ENCODE results near the gene ALG13.

ALG13 gene

DNA sequence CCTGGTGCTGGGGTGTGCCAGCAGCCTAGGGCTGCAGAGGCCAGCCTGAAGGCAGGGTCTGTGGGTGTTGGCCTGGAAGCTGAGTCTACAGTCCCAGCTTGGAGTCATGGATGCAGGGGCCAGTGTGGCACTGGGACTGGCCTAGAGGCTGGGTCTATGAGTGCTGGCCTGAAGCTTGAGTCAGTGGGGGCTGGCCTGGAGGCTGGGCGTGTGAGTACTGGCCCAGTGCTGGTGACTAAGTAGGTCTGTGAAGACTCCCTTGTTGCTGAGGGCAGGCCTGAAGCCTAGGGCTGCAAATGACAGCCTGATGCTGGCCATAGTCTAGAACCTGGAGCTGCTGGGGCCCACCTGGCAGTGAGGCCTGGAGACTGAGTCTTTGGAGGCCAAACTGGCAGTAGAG lies 31.3 kb upstream of the ALG13 start:
- DNase-seq (ENCODE audit: insufficient read length, low spot score), result no peak
- no peak for FAIRE-seq
- TF ChIP-seq, protein P1, sequence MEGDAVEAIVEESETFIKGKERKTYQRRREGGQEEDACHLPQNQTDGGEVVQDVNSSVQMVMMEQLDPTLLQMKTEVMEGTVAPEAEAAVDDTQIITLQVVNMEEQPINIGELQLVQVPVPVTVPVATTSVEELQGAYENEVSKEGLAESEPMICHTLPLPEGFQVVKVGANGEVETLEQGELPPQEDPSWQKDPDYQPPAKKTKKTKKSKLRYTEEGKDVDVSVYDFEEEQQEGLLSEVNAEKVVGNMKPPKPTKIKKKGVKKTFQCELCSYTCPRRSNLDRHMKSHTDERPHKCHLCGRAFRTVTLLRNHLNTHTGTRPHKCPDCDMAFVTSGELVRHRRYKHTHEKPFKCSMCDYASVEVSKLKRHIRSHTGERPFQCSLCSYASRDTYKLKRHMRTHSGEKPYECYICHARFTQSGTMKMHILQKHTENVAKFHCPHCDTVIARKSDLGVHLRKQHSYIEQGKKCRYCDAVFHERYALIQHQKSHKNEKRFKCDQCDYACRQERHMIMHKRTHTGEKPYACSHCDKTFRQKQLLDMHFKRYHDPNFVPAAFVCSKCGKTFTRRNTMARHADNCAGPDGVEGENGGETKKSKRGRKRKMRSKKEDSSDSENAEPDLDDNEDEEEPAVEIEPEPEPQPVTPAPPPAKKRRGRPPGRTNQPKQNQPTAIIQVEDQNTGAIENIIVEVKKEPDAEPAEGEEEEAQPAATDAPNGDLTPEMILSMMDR (IDR thresholded peaks at IDR 0.05; ENCODE audit: insufficient read depth, missing control alignments), result no peak

DNA sequence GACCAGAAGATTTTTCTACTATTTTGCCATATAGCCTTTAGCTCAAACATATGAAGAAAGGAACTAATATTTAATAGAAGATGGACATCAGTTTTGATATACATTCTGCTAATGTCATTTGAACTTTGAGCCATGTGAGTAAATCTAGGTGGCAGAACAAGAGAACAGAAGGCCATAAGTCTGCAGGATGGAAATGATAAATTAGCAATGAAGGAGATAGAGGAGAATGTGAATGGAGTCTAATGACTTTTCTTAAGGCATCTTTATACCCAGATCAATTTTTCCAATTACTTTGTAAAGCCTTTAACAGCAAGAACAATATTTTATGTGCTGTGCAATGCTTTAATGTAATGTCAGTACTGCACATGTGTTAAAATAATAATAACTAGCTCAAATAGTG lies 30.1 kb upstream of the ALG13 start:
- DNase-seq (ENCODE audit: insufficient read length, low spot score), result no peak
- TF ChIP-seq, protein P1 (IDR thresholded peaks at IDR 0.05; ENCODE audit: insufficient read depth, missing control alignments), result no peak

DNA sequence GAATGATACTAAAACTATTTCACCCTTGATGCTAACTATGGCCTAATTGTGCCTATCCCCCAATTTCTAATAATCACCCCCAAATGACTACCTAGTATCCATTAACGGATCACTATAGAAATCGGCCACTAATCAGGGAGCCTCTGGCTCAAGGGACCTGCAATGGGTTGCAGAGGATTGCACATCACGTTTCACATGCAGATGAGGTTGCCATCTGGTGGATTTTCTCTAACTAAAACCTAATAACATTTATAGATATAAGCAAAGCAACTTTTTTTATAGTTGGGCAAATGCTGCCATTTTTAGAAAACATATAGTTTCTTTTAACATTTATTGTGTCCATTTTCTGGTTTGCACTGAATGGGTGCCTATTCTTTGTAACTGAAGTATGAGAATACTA lies 28.3 kb upstream of the ALG13 start:
- no peak for DNase-seq (ENCODE audit: insufficient read length, low spot score)
- TF ChIP-seq, protein P1 (IDR thresholded peaks at IDR 0.05; ENCODE audit: insufficient read depth, missing control alignments), result peak; percentile 10
- no peak for FAIRE-seq

More for the DNA sequence above, 30.1 kb upstream of the ALG13 start:
- FAIRE-seq, result no peak

DNA sequence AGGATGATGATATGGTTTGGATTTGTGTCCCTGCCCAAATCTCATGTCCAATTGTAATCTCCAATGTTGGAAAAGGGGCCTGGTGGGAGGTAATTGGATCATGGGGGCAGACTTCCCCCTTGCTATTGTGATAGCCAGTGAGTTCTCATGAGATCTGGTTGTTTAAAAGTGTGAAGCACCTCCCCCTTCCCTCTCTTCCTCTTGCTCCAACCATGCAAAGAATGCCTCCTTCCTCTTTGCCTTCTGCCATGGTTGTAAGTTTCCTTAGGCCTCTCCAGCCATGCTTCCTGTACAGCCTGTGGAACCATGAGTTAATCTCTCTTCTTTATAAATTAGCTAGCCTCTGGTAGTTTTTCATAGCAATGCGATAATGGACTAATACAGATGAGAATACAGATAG lies 19.7 kb upstream of the ALG13 start:
- DNase-seq (ENCODE audit: insufficient read length, low spot score) (no peak), FAIRE-seq (no peak)
- TF ChIP-seq, protein P1 (IDR thresholded peaks at IDR 0.05; ENCODE audit: insufficient read depth, missing control alignments), result no peak

DNA sequence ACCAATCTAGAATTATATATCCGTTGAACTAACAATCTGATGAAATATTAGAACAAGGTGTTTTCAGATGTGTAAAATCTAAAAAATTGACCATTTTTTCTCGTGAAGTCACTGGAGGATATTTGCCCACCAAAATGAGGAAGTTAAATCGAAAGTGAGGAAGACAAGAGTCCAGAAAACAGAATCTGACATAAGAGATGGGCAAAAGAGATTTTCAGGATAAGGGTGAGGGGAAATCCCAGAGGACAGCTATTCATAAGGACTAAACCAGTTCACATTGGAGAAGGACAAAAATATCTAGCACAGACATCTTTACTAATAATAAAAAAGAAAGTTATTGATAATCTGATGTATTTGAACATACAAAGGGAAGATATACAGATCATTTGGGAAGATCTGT lies 18.7 kb upstream of the ALG13 start:
- TF ChIP-seq, protein P1 (IDR thresholded peaks at IDR 0.05; ENCODE audit: insufficient read depth, missing control alignments), result no peak
- FAIRE-seq (no peak), DNase-seq (ENCODE audit: insufficient read length, low spot score) (no peak)

DNA sequence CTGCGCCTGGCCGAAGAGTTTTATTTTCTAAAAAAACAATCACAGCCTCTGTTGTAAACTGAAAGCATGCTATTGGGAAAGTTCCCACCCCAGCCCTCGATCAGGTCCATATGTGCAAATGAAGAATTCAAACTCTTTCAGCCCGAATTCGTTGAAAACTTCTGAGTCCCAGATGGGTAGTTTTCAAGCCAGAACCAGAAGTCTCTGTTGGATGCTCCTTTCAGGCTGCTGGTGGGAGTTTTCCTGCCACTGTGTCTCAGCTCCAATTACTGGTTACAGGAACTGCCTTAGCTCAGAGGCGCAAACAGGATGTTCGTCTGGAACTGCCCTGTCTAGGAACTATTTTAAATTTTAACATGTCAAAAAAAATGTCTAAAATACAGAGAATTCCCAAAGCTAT lies 9.3 kb upstream of the ALG13 start:
- FAIRE-seq, result no peak
- TF ChIP-seq, protein P1 (IDR thresholded peaks at IDR 0.05; ENCODE audit: insufficient read depth, missing control alignments), result no peak
- DNase-seq (ENCODE audit: insufficient read length, low spot score), result no peak

DNA sequence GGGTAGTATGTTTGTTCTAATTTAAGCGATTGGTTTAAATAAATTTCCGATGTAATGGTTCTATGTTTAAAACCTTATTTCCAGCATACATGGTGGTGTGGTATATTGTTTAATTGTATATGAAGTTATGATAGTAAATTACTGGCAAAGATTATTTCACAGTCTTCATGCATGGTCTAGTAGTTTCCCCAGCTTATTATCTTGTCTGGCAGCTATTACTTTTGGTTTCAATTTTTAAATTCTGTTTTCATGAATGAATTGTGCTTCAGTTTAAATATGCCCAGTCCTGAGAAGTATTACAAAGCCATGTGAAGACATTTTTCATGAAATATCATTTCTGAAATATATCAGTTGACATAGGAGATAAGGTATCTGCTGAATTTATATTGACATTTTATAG lies 6.3 kb downstream of the ALG13 start:
- TF ChIP-seq, protein P1 (IDR thresholded peaks at IDR 0.05; ENCODE audit: insufficient read depth, missing control alignments), result no peak
- DNase-seq (ENCODE audit: insufficient read length, low spot score) (no peak), FAIRE-seq (no peak)

Data from D721Med (cell line).